Iris pigment epithelial cell (primary cell): Measurements from ENCODE around the gene GMPPA.

Experiments used
- DNase-seq: peaks from one replicate; pipeline ENCODE4 v3.0.0-alpha.2; 2011; ENCODE audit warnings: low read depth

Gene GMPPA

DNA sequence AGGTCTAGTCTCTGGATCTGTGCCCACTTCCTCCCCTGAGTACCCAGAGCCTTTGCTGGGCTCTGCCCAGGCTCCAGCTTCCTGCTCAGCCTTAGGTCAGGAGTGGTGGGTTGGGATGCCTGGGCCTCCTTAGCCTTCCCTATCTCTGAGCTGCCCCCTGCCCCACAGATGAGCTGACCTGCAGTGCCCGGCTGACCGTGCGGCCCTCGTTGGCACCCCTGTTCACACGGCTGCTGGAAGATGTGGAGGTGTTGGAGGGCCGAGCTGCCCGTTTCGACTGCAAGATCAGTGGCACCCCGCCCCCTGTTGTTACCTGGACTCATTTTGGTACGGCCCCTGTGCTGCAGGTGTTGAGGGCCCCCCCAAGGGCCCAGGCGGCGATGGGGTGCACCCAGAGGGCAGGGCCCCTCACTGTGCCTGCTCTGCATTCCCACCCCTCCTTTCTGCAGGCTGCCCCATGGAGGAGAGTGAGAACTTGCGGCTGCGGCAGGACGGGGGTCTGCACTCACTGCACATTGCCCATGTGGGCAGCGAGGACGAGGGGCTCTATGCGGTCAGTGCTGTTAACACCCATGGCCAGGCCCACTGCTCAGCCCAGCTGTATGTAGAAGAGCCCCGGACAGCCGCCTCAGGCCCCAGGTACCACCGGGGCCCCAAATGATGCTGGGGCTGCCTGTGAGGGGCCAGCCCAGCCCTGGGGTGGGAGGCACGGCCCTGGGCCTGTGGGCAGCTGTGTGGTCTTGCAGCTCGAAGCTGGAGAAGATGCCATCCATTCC is 30.1 kb upstream of the GMPPA start:
- no peak for DNase-seq

DNA sequence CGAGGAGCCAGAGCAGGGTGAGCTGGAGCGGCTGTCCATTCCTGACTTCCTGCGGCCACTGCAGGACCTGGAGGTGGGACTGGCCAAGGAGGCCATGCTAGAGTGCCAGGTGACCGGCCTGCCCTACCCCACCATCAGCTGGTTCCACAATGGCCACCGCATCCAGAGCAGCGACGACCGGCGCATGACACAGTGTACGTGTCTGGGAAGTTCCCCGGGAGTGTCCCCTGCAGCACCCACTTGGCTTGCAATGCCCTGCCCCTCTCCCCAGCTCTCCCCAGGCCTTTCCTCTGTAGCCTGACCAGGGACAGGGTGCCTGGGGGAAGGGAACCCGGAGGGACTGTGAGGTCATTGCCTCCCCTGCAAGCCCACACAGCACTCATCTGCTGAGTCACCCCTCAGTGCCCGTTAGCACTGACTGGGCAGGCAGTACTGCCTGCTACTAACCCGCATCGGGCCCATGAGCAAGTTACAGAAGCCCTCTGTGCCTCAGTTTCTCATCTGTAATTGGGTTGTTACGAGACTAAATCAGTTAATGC is 29.4 kb upstream of the GMPPA start:
- DNase-seq, result peak; percentile 60

DNA sequence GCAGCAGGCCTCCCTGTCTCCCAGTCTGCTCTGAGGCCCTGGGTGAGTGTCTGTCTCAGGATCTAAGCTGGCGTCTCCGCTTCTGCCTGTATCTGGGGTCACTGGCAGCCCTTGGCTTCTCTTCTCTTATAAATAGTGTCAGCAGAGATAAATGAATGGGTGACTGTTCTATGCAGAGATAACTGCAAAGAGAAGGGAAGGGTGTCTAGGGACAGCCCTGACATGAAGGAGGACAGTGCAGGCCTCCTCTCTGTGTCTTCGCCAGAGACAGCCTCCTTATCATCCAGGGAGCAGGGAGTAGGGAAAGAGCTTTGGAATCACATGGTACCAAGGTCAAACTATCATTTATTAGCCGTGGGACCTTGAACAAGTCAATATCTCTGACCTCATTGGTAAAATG is 28.3 kb upstream of the GMPPA start:
- no peak for DNase-seq

DNA sequence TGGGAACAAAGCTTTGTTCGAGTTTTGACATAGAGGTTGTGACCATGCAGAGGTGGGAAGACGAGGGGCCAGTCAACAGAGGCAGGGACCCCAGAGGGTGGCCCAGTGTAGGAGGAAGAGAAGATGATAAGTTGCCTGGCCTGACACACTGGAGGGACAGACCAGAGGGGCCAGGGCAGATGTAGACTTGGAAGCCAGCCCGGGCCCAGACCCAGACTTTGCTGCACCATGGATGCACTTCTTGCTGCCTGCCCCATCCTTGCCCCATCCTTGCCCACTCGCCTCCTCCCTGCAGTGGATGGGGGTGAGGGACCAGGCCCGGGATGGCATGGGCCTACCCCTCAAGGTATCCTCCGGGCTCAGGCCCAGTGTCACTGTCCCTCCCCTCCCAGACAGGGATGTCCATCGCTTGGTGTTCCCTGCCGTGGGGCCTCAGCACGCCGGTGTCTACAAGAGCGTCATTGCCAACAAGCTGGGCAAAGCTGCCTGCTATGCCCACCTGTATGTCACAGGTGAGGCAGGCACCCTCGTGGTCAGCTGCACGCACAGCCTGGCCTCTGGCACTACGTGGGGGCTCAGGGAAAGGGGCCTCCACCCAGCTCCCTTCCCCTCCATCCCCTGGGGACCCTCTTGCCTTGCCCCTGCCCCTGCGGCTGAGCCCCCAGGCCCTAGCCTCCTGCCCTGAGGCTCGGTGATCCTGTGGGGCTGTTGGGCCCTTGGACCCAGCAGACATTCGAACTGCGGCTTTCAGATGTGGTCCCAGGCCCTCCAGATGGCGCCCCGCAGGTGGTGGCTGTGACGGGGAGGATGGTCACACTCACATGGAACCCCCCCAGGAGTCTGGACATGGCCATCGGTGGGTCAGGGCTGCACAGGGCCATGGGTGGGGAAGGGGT is 27.0 kb upstream of the GMPPA start:
- DNase-seq, result no peak

DNA sequence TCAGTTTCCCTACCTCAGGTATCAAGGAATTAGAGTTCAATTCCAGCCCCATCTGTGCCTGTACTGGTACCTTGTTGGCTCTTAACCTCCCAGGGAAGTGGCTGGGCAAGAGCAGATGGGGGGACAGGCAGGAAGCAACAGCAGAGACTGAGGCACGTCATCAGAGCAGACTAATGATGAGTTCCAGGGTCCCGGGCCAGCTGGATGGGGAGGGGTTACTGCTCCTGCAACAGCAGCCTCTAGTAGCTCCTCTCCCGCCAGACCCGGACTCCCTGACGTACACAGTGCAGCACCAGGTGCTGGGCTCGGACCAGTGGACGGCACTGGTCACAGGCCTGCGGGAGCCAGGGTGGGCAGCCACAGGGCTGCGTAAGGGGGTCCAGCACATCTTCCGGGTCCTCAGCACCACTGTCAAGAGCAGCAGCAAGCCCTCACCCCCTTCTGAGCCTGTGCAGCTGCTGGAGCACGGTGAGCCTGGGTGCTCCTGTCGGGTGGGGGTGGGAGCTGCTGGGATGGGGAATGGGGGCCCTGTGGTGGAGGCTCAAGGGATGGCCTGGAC is 26.0 kb upstream of the GMPPA start:
- no peak for DNase-seq

DNA sequence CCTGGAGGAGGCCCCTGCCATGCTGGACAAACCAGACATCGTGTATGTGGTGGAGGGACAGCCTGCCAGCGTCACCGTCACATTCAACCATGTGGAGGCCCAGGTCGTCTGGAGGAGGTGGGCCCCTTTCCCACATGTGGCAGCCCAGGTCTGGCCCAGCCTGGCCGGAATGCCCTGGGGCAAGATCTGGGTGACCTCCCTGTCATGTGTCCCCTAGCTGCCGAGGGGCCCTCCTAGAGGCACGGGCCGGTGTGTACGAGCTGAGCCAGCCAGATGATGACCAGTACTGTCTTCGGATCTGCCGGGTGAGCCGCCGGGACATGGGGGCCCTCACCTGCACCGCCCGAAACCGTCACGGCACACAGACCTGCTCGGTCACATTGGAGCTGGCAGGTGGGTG is 25.2 kb upstream of the GMPPA start:
- DNase-seq, result no peak

DNA sequence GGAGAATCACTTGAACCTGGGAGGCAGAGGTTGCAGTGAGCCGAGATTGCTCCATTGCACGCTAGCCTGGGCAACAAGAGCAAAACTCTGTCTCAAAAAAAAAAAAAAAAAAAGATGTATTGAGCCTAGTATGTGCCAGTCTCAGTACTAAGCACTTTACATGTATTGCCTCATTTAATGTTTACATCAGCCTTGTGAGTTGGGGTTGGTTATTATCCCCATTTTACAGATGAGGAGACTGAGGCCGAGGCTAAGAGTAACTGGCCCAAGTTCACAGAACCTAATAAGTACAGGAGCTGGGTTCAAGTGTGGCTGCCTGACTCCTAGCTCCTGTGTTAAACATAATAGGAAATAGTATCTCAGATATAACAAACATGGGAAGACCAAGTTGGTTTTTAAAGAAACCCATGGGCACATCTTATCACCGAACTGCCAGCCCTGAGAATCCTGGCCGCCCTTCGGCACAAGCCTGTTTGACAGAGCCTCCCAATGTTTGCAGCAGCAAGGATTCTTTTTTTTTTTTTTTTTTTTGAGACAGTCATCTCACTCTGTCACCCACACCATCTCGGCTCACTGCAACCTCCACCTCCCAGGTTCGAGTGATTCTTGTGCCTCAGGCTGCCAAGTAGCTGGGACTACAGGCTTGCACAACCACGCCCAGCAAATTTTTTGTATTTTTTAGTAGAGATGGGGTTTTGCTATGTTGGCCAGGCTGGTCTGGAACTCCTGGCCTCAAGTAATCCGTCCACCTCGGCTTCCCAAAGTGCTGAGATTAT is 24.2 kb upstream of the GMPPA start:
- no peak for DNase-seq

DNA sequence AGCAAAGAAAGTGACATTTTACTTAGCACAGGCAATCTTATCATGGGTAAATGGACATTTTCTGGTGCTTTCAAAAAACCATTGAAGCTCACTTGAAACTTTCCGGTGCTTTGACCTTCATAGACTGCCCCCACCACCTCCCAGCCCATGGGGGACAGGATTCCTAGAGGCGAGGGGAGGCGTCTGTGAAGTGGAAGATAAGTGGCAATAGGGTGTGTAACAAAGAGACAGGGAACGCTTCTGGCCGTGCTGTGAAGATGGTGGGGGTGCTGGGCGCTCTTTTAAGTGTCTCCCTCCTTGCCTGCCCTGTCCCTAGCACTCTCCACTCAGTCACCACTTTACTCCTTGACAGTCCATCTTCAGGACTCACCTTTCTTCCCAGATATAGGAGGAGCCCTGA is 23.4 kb upstream of the GMPPA start:
- no peak for DNase-seq

DNA sequence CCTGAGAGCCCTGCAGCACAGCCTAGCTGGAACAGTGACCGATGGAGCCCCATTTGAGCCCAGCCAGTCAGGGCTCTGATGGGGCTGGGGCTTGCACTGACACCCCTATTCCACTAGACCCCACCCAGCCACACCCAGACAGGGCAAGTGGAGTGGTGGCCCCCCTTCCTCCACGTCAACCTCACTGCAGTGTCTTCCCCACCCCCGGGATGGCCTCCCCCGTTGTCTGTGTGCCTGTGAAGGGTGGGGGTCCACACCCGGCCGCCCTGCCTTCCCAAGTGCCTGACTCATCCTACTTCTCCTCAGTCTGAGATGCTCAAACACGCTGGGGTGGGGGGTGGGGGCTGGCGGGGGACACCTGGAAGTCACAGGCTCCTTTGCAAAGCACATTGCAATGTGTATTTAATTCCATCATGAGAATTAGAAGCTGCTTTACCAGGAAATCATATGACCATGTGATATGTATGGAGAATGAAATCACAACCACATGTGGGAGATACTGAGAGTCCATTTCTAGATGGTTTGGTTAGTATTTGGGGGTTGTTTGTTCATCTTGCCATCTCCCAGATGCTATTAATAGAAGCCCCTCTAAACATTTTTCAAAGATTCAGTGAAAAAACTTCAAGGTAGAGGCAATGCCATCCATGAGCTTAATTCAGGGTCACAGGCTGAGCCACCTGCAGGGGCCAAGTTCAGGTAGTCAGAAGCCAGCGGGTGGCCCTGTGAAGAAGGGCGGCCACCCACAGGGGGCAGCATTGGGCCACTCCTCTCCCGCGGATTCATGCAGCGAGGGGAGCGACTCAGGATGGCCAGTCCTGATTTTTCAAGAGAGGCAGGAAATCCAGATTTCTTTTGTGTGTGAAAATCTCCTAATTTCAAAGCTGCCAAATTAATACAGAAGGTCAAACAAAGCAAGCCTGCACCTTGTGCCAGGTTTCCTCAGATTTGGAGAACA is 22.7 kb upstream of the GMPPA start:
- DNase-seq, result peak; percentile 38

DNA sequence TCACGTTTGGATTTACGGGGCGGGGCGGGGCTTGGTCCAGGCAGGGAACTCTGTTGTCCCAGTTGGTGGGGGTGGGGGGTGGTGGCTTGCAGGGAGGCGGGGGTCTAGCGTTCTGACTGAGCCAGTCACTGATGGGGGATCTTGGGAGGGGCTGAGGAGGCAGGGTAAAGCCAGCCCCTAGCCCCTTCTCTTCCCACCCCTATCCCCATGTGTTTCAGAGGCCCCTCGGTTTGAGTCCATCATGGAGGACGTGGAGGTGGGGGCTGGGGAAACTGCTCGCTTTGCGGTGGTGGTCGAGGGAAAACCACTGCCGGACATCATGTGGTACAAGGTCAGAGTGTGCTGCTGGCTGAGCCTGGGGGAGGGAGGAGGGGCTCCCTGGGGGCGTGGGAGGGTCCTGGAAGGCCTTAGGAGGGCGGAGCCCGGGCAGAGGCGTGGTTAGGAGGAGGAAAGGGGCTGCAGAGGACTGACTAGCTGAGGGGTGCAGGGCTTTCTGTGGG is 22.0 kb upstream of the GMPPA start:
- no peak for DNase-seq

DNA sequence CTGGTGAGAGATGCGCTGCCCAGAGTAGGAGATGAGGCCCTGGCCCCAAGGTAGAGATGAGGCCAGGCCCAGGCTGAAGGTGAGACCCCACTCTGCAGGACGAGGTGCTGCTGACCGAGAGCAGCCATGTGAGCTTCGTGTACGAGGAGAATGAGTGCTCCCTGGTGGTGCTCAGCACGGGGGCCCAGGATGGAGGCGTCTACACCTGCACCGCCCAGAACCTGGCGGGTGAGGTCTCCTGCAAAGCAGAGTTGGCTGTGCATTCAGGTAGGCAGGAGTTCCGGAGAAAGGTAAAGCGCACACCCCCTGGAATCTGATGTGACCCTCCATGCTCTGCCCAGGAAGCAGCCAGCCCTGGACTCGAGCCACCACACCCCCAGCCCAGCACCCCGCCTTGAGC is 21.5 kb upstream of the GMPPA start:
- no peak for DNase-seq

DNA sequence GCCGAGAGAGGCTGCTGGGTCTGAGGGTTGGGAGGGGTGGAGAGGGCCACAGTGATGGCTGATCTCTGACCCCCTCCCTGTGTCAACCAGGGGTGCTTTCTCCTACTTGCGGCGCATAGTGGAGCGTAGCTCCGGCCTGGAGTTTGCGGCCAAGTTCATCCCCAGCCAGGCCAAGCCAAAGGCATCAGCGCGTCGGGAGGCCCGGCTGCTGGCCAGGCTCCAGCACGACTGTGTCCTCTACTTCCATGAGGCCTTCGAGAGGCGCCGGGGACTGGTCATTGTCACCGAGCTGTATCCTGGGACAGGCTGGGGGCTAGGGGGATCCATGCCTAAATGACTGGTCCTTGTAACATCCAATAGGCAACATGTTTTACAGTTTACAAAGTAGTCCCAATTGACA is 20.9 kb upstream of the GMPPA start:
- DNase-seq, result no peak

DNA sequence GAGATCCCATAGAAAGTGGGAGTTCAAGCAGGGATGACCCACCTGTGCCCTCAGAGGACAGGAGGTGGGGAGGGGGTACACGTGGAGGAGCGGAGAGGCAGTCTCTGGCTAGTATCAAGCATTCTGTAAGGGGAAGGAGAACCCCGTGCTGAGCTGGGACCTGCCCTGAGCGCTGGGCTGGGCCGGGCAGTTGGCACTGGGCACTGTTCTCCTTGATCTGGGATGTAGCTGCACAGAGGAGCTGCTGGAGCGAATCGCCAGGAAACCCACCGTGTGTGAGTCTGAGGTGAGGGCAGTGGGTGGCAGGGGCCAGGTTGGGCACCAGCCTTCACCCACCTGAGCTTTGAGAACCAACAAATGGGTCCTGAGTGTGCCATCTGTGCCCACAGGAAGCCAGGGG is 19.8 kb upstream of the GMPPA start:
- DNase-seq, result no peak

DNA sequence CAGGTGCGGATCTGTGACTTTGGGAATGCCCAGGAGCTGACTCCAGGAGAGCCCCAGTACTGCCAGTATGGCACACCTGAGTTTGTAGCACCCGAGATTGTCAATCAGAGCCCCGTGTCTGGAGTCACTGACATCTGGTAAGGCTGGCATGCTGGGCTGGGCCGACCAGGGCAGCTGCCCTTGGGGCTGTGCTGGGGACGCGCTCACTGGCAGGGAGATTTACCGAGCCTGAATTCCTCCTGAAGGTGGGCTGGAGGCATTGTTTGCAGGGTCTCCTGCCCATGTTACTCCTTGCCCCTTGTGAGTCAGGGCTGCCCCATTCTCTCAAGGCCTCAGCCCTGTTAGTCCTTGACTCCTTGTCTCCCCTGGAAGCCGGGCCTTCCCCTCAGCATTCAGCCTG is 18.7 kb upstream of the GMPPA start:
- DNase-seq, result no peak

DNA sequence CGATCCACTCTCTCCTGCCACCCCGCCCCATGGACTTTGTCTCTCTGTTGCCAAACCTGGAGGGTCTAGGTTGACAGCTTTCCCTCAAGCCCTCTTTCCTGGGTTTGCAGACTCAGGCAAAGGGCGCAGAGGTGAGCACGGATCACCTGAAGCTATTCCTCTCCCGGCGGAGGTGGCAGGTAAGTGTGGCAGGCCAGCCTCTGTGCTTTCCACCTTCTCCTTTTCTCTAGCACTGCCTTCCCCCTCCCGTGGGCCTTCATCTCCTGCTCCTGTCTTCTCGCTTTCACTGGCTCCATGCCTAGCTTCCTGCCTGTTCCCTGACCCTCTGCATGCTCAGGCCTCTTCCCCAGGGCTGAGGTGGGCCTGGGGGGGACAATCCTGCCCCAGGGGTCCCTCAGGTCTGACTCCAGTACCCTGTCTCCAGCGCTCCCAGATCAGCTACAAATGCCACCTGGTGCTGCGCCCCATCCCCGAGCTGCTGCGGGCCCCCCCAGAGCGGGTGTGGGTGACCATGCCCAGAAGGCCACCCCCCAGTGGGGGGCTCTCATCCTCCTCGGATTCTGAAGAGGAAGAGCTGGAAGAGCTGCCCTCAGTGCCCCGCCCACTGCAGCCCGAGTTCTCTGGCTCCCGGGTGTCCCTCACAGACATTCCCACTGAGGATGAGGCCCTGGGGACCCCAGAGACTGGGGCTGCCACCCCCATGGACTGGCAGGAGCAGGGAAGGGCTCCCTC is 15.9 kb upstream of the GMPPA start:
- no peak for DNase-seq

DNA sequence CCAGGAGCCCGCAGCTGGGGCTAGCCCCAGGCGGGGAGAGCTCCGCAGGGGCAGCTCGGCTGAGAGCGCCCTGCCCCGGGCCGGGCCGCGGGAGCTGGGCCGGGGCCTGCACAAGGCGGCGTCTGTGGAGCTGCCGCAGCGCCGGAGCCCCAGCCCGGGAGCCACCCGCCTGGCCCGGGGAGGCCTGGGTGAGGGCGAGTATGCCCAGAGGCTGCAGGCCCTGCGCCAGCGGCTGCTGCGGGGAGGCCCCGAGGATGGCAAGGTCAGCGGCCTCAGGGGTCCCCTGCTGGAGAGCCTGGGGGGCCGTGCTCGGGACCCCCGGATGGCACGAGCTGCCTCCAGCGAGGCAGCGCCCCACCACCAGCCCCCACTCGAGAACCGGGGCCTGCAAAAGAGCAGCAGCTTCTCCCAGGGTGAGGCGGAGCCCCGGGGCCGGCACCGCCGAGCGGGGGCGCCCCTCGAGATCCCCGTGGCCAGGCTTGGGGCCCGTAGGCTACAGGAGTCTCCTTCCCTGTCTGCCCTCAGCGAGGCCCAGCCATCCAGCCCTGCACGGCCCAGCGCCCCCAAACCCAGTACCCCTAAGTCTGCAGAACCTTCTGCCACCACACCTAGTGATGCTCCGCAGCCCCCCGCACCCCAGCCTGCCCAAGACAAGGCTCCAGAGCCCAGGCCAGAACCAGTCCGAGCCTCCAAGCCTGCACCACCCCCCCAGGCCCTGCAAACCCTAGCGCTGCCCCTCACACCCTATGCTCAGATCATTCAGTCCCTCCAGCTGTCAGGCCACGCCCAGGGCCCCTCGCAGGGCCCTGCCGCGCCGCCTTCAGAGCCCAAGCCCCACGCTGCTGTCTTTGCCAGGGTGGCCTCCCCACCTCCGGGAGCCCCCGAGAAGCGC is 15.0 kb upstream of the GMPPA start:
- no peak for DNase-seq

DNA sequence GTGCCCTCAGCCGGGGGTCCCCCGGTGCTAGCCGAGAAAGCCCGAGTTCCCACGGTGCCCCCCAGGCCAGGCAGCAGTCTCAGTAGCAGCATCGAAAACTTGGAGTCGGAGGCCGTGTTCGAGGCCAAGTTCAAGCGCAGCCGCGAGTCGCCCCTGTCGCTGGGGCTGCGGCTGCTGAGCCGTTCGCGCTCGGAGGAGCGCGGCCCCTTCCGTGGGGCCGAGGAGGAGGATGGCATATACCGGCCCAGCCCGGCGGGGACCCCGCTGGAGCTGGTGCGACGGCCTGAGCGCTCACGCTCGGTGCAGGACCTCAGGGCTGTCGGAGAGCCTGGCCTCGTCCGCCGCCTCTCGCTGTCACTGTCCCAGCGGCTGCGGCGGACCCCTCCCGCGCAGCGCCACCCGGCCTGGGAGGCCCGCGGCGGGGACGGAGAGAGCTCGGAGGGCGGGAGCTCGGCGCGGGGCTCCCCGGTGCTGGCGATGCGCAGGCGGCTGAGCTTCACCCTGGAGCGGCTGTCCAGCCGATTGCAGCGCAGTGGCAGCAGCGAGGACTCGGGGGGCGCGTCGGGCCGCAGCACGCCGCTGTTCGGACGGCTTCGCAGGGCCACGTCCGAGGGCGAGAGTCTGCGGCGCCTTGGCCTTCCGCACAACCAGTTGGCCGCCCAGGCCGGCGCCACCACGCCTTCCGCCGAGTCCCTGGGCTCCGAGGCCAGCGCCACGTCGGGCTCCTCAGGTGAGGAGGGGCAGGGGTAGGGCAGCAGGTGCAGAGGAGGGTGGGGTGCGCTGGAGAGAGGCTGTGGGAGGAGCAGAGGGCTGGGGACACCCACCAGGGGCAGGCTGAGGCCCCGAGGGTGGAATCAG is 14.1 kb upstream of the GMPPA start:
- no peak for DNase-seq

DNA sequence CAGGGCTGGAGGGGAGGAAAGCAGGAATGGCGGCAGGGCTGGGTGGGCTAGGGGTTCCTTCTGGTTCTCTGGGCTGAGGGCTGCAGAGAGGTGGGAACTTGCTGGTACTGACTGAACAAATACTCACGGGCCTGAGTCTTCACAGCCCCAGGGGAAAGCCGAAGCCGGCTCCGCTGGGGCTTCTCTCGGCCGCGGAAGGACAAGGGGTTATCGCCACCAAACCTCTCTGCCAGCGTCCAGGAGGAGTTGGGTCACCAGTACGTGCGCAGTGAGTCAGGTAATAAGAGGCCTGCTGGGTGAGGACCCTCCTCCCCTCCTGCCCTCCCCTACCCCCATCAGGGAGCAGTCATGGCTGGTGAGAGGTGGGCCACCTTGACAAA is 13.5 kb upstream of the GMPPA start:
- DNase-seq, result no peak
